C4-2B (cell line): ENCODE results near the gene MTHFR.

Experiments used
- H3K27ac ChIP-seq: fragments of 450-650 bp; 2 replicates; pipeline ENCODE4 v1.5.1; 2017
- CTCF ChIP-seq: fragments of 450-650 bp; conservative IDR thresholded peaks from 2 replicates; pipeline ENCODE4 v1.5.1; 2017; ENCODE audit warnings: mild to moderate bottlenecking
- ZFX ChIP-seq: fragments of 450-650 bp; IDR thresholded peaks from 2 replicates; pipeline ENCODE4 v1.6.1; 2017

MTHFR gene

DNA sequence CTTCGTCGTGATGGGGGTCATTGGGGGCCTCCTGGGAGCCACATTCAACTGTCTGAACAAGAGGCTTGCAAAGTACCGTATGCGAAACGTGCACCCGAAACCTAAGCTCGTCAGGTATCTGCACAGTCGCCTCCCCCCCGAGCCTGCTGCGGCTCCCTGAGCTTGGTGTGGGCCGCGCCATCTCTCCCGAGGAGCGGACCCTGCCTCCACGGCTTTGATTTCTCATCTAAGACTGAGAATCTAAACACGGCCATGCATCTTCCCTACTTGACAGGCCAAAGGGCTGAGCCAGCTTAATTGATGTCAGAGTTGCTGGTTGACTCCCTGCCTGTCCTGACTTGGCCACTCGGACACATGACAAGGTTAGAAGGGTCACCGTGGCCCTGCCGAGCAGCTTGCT is 22.7 kb upstream of the MTHFR start:
- TF ChIP-seq ZFX, result no peak
- TF ChIP-seq CTCF, result no peak

GRCh38 chr1:11826946-11827345 is 21.2 kb upstream of the MTHFR start:
- no peak overlapping the region for H3K27ac ChIP-seq
- TF ChIP-seq ZFX, result no peak
- TF ChIP-seq CTCF, result no peak

More for the DNA sequence above, 22.7 kb upstream of the MTHFR start:
- H3K27ac ChIP-seq, result no peak overlapping the region

- TF ChIP-seq ZFX (no peak), CTCF (no peak)
- no peak overlapping the region for H3K27ac ChIP-seq
Measured at GRCh38 chr1:11825131-11825530, 19.4 kb upstream of the MTHFR start.

- TF ChIP-seq ZFX (no peak), CTCF (no peak)
- H3K27ac ChIP-seq, result no peak overlapping the region
Measured at GRCh38 chr1:11823366-11824137, 17.8 kb upstream of the MTHFR start.

GRCh38 chr1:11822091-11822490 is 16.3 kb upstream of the MTHFR start:
- TF ChIP-seq CTCF (no peak), ZFX (no peak)
- no peak overlapping the region for H3K27ac ChIP-seq

DNA sequence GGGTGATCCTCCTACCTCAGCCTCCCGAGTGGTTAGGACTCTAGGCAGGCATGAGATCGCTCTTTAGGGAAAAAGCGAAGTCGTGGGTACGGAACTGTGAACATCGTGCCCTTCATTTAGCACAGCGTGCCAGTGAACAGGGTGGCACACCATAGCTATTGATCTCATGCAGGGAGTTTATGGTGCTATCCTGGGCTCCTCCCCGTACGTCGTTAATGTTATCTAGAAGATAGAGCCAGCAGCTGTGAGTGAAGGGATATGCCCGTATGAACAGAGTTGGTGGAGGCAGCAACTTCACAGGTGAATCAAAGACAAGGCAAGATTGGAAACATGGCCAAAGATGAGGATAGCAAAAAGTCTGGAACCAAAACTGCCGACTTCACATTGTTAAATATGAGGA is 11.4 kb upstream of the MTHFR start:
- TF ChIP-seq ZFX (no peak), CTCF (no peak)
- H3K27ac ChIP-seq, result no peak overlapping the region

DNA sequence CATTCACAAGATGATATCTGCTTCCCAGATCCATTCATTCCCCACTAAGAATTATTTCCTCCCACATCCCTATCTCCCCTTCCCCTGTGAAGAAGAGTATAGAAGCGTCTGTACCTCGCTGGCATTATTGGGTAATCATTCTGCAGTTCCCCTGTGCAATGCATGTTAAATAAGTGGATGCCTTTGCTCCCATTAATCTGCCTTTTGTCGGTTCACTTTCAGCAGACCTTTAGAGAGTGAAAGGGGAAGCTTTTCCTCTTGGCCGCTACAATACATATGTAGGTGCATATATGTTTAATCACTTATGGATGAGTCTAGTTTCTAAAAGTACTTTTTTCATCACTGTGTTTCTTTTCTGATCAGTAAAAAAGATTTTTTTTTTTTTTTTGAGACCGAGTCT is 7.3 kb upstream of the MTHFR start:
- H3K27ac ChIP-seq, result no peak overlapping the region
- no peak for TF ChIP-seq ZFX
- no peak for TF ChIP-seq CTCF
